Body of pancreas (tissue), 4 donors: ENCODE results near the gene CCDC91.

Experiments
- CTCF ChIP-seq, 7 experiments: fragments of 450-650 bp in 4 of 7; fragments of 200-600 bp in 3 of 7; sonication (generic) in 3 of 7; IDR thresholded peaks; one replicate each; pipeline ENCODE4 v1.5.1; 2016 to 2019; ENCODE audit warnings: antibody characterized with exemption in 7 of 7
- POLR2A ChIP-seq, 3 donors: fragments of 450-650 bp; IDR thresholded peaks; one replicate each; pipeline ENCODE4 v1.6.1; 2016; ENCODE audit warnings: antibody characterized with exemption in 3 of 3, mild to moderate bottlenecking in 2 of 3

- TF ChIP-seq CTCF (IDR thresholded peaks at IDR 0.05) (no peak), POLR2A (IDR thresholded peaks at IDR 0.05) (no peak)
Measured at GRCh38 chr12:28186500-28186899, 3.8 kb upstream of the CCDC91 start.
